Superior temporal gyrus (tissue), 1 donor: ENCODE data around the gene SNX32.

Experiments used
- DNase-seq: peaks from one replicate; pipeline ENCODE4 v3.0.0-alpha.2; 2016; ENCODE audit errors: extremely low spot score

SNX32 gene

GRCh38 chr11:65900125-65900898 is 66.5 kb downstream of the SNX32 start, which contains the start of gene FOSL1:
Gene FOSL1 (minus strand): TSS chr11:65900388. CDS start chr11:65900339, 49 bp downstream.
- no peak for DNase-seq

GRCh38 chr11:65900899-65901180 is 67.1 kb downstream of the SNX32 start:
- DNase-seq: no peak

GRCh38 chr11:65903068-65903481 is 69.3 kb downstream of the SNX32 start:
- DNase-seq: no peak
